HG03442 (cell line): ENCODE data around the gene OBSCN.
"Not testable (repeated sequence)": the region's sequence is repeated elsewhere in the genome, so short reads cannot be mapped to it uniquely, and the experiment has no call there.

Experiments used
- ATAC-seq: cut with Tn5 transposase; IDR thresholded peaks from one replicate; pipeline ENCODE4 v1.9.1; 2021; ENCODE audit warnings: mild to moderate bottlenecking, moderate library complexity; ENCODE audit not compliant: unreplicated experiment

Gene OBSCN

GRCh38 chr1:228182296-228183030 is 25.4 kb upstream of the OBSCN start:
- no peak for ATAC-seq

- ATAC-seq: no peak
These were observed 23.7 kb upstream of the OBSCN start for GRCh38 chr1:228184152-228184551.

- no peak for ATAC-seq
These were observed 22.2 kb upstream of the OBSCN start for GRCh38 chr1:228185641-228185965.

- ATAC-seq: not testable (repeated sequence)
These were observed 19.6 kb upstream of the OBSCN start for GRCh38 chr1:228188249-228188648.

- no peak for ATAC-seq
These were observed 17.7 kb upstream of the OBSCN start for GRCh38 chr1:228190182-228190581.

- ATAC-seq: no peak
These were observed 17.1 kb upstream of the OBSCN start for GRCh38 chr1:228190778-228191177.

- ATAC-seq: no peak
These were observed 13.4 kb upstream of the OBSCN start for GRCh38 chr1:228194436-228194835.

- ATAC-seq: no peak
These were observed 12.7 kb upstream of the OBSCN start for GRCh38 chr1:228194921-228195812.

- ATAC-seq: no peak
These were observed 10.2 kb upstream of the OBSCN start for GRCh38 chr1:228197555-228198147.

- no peak for ATAC-seq
These were observed 8.8 kb upstream of the OBSCN start for GRCh38 chr1:228198977-228199590.

GRCh38 chr1:228204958-228205357 is 2.9 kb upstream of the OBSCN start:
- ATAC-seq: no peak

GRCh38 chr1:228205526-228206436 is 2.1 kb upstream of the OBSCN start:
- ATAC-seq: no peak

GRCh38 chr1:228206582-228207351 is 1.1 kb upstream of the OBSCN start:
- ATAC-seq: no peak

- ATAC-seq: no peak
These were observed 448 bp upstream of the OBSCN start for GRCh38 chr1:228207381-228207810.

- no peak for ATAC-seq
These were observed 1.1 kb downstream of the OBSCN start for GRCh38 chr1:228208831-228209551.

GRCh38 chr1:228209657-228210056 is 1.8 kb downstream of the OBSCN start:
- ATAC-seq: no peak

- ATAC-seq: no peak
These were observed 2.3 kb downstream of the OBSCN start for GRCh38 chr1:228210076-228210651.

GRCh38 chr1:228210712-228211530 is 3.1 kb downstream of the OBSCN start:
- no peak for ATAC-seq
